ACHN (cell line): ENCODE measurements around the gene ARHGAP22.

ENCODE experiments used
- DNase-seq: peaks from one replicate; pipeline ENCODE4 v3.0.0-alpha.2; 2015
- in situ Hi-C: cut with HindIII; loops from 2 replicates; pipeline ENCODE4 v1.10.0; 2017; ENCODE audit warnings: low sequenced_read_pairs, low pct_ligation_motif_present, low pct_unique_long_range_greater_than_20kb

The ARHGAP22 gene

GRCh38 chr10:48480397-48481374 is 124.2 kb downstream of the ARHGAP22 start:
- no peak for DNase-seq
- in situ Hi-C loops = no loop called here

- DNase-seq = no peak
- in situ Hi-C loops = no loop called here
These were observed 125.7 kb downstream of the ARHGAP22 start for GRCh38 chr10:48478980-48479811.

- DNase-seq = no peak
- in situ Hi-C loops = no loop called here
These were observed 126.4 kb downstream of the ARHGAP22 start for GRCh38 chr10:48478469-48478868.

GRCh38 chr10:48477616-48478015 is 127.3 kb downstream of the ARHGAP22 start:
- in situ Hi-C loops = no loop called here
- no peak for DNase-seq

- DNase-seq = no peak
- in situ Hi-C loops = no loop called here
These were observed 127.7 kb downstream of the ARHGAP22 start for GRCh38 chr10:48477141-48477540.

GRCh38 chr10:48476279-48476982 is 128.4 kb downstream of the ARHGAP22 start:
- in situ Hi-C loops = no loop called here
- no peak for DNase-seq

GRCh38 chr10:48475943-48476278 is 129.0 kb downstream of the ARHGAP22 start:
- in situ Hi-C loops = no loop called here
- DNase-seq = no peak

- no peak for DNase-seq
These were observed 130.0 kb downstream of the ARHGAP22 start for GRCh38 chr10:48474765-48475365.

GRCh38 chr10:48473704-48474103 is 131.2 kb downstream of the ARHGAP22 start:
- in situ Hi-C loops = no loop called here
- DNase-seq = no peak

More at GRCh38 chr10:48474765-48475365, 130.0 kb downstream of the ARHGAP22 start:
- in situ Hi-C loops = no loop called here

GRCh38 chr10:48472501-48473069 is 132.3 kb downstream of the ARHGAP22 start:
- no peak for DNase-seq
- in situ Hi-C loops = no loop called here

GRCh38 chr10:48470893-48471805 is 133.7 kb downstream of the ARHGAP22 start:
- DNase-seq = no peak
- in situ Hi-C loops = no loop called here

GRCh38 chr10:48470115-48470892 is 134.6 kb downstream of the ARHGAP22 start:
- DNase-seq = no peak
- in situ Hi-C loops = no loop called here

- DNase-seq = no peak
- in situ Hi-C loops = no loop called here
These were observed 135.3 kb downstream of the ARHGAP22 start for GRCh38 chr10:48469516-48470020.

GRCh38 chr10:48468866-48469511 is 135.9 kb downstream of the ARHGAP22 start:
- no peak for DNase-seq
- in situ Hi-C loops = no loop called here

- DNase-seq = no peak
- in situ Hi-C loops = no loop called here
These were observed 136.6 kb downstream of the ARHGAP22 start for GRCh38 chr10:48468130-48468790.
